Hepatic stellate cell (primary cell): Measurements from ENCODE around the gene GUK1.
A peak's percentile ranks its signal among the peaks of the same experiment; 100 is the strongest.
"Not testable (repeated sequence)": the region's sequence is repeated elsewhere in the genome, so short reads cannot be mapped to it uniquely, and the experiment has no call there.

ENCODE experiments used
- DNase-seq: peaks from one replicate; pipeline ENCODE4 v3.0.0; 2011; ENCODE audit warnings: low spot score

GUK1 gene

DNA sequence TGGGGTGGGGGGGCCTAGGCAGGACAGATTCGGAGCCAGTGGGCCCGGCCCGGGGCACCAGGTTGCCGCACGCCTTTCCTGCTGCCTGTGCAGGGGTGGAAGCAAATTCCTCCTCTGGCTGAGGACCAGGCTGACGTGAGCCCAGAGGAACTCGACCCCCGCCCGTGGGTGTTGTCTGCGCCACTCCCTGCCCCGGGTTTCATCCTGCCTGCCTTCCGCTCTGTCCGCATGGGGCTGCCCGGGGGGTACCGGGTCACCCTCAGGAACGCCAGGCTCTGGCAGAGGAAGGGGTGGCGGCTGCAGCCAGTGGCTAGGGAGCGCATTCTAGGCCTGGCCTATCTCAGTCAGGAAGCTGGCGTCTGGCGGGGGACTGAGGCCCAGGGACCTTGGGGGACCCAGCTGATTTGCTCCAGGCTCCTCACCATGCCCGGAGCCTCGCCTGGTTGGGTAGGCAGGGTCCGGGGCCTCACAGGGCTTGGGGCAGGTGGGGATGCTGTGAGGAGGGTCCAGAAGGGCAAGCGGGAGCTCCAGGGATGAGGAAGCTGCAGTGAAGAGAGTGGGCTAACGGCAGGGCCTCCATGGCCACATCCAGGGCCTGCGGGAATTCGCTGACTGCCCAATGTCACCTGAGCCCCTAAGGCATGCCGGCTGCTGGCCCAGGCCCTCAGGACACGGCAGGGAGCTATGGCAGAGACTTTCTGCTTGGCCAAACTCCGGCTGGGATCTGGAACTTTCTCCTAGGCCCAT, 23.1 kb downstream of the GUK1 start:
- DNase-seq: peak; percentile 63

DNA sequence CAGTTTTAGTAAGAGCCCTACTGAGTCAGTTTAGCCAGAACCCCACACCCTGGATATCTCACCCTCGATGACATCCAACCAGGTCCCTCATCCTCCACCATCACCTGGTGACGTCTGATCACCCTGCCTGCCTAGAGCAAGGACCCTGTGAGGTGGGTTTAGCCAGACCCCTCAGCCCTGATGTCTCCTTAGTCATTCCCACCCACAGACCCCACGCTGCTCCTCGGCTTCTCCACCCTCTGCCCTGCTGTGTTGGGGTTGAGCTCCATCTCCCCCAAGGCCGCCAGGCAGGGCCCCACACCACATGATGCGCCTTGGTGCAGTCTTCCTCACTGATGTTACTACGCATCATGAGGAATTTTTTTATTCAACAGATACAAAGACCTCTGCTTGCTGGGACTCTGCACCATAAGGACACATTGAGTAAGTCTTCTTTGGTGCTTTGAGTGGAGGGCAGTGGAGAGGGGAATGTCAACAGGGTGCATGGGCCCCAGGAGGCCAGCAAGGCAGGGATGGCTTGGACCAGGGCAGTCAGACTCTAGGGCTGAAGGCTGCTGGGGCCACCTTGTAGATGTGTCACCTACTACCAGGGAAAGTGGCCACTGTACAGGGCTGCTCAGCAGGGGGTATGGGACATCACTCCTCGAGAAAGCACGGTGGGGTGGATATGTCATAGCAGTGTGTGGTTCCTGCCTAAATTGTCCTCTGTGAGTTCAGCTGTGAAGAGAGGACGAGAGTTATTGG, 23.9 kb downstream of the GUK1 start:
- no peak for DNase-seq

DNA sequence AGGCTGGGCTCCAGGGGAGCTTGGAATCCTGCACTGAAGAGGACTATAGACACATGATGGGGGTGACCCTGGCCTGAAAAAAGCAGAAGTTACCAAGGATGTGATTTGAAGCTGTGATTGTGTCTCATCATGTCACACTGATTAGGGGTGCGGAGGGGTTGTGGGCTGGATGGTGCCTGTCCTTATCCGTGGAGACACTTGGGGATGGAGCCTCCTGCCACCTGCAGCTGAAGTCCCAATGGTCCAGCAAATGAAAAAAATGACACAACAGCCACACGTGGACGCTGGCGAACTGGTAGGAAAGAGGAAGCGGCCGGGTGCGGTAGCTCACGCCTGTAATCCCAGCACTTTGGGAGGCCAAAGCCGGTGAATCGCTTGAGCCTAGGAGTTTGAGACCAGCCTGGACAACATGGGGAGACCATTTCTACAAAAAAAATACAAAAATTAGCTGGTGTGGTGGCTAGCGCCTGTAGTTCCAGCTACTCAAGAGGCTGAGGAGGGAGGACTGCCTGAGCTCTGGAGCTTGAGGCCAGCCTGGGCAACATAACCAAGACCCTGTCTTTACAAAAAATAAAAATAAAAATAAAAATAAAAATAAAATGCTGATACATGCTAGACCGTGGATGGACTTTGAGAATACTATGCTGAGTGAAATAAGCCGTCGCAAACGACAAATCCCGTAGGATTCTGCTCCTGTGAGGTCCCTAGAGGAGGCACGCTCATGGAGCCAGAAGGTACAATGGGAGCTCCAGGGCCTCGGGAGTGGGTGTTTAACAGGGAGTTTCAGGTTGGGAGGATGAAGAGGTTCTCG, 24.7 kb downstream of the GUK1 start:
- DNase-seq: no peak

DNA sequence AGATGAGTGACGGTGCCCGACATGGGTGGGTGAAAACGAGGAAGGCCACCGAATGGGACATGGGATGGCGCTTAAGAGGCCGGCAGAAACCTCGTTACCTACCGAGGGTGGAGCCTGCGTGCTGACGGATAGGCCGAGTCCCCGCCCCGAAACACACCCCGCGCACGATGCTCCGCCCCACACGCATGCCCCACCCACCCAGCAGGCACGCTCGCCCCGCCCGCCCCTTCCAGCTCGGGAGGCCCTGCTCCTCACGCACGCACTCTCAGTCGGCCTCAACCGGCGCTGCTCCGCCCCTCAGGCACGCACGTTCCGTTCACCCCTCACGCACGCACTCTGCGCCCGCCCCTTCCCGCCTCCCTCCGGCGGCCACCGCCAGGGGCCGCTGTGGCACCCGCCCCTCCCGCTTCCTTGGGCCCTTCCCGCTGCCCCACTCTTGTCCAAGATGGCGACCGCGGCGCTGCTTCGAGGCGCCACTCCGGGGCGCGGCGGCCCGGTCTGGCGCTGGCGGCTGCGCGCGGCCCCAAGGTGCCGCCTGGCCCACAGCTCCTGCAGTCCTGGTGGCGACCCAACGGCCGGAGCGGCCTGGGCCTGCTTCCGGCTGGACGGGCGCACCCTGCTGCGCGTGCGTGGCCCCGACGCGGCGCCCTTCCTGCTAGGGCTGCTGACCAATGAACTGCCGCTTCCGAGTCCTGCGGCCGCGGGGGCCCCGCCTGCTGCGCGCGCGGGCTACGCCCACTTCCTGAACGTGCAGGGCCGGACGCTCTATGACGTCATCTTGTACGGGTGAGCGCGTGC, 25.5 kb downstream of the GUK1 start, which contains the start of gene IBA57:
Gene IBA57, plus strand, starts transcription at position 433 of the 798 bp plus-strand sequence. Its CDS starts 13 bp downstream, at position 446.
- DNase-seq: peak; percentile 99

DNA sequence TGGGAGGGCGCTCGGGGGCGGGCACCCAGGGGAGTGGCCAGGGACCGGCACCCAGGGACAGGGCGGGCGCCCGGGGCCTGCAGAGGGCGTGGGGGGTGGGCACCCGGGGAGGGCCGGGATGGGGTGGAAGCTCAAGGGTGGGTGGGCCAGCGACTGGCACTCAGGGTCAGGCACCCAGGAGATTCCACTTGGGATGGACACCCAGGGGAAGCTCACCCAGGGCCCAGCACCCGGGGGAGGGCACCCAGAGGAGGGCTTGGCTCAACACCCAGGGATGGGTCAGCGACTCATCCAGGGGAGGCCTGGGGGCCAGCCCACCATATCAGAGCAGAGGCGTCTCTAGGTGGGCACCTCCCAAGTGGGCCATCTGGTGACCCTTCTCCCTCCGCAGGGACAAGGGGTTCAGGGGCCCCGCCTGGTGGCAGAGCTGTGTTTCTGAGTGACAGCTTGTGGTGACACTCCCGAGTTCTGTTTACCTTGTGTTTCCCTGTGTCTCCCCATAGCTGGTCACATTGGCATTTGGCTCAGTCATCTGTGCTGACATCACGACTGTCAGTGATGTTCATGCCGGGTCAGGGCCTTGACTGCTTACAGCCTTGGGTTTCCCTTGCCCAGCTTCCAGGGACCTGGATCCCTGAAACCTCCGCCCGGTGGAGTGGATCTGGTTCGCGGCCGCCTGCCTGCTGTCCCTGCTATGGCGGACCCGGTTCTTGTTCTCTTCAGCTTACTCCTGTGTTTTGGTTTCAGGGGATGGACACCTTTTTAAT, 26.3 kb downstream of the GUK1 start:
- DNase-seq: peak; percentile 99

DNA sequence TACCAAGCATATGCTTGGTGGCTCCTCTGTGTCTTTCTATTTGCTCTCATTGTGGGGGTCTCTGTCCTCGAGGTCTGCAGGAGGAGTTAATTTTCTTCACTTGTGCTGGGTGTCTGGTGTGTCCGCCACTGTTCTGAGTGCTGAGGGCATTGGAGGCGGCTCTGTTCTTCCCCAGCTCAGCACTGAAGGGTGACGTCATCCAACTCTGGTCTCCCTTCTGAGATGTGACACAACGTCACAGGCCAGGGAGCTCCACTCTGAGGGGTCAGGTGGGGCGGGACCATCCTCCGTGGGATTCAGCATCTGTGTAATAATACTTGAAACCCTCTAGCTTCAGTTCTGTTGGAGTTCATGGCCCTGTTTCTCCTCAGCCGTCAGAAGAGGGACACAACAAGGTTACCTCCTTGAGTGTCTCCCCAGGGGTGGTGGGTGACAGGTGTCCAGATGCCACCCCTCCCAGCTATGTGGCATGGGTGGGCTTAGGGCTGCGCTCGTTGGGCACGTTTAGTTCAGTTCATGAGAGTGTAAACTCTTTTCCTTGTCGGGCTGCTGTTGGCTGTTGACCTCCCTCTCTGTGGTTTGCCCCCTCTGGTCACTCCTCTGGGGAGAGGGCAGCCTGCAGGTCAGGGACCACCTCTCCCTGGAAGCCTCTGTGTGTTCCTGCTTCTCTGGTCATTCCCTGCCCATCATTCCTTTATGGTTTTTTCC, 28.6 kb downstream of the GUK1 start:
- no peak for DNase-seq

DNA sequence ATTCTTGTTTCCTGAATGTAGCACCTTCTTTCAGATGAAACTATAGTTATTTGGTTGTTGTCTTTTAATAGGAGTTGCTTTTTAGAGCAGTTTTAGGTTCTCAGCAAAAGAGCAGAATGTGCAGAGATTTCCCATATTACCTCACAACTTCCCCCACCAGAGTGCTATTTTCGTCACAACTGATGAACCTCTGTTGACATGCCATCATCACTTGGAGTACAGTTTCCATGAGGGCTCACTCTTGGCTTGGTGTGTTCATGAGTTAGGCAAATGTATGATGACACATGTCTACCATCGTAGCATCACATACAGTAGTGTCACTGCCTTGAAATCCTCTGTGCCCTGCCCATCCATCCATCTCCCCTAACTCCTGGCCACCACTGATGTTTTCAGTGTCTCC, 29.3 kb downstream of the GUK1 start:
- no peak for DNase-seq

DNA sequence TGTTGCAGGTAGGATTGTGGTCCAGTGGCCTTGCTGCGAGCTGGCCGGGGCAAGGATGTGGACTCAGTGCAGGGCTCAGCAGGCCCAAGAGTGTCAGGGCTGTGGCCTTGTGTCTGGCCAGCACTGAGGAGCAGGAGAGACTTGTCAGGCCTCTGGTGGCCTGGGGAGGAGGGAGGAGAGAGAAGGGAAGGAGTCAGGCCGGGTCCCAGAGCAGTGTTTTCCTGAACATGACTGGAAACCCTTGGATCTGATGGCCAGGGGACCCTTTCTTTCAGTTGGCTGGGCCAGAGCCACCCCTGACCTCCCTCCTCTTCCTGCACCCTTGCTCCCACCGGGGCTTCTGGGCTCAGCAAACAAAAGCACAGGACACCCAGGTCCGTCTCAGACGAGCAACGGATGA, 30.6 kb downstream of the GUK1 start:
- no peak for DNase-seq

DNA sequence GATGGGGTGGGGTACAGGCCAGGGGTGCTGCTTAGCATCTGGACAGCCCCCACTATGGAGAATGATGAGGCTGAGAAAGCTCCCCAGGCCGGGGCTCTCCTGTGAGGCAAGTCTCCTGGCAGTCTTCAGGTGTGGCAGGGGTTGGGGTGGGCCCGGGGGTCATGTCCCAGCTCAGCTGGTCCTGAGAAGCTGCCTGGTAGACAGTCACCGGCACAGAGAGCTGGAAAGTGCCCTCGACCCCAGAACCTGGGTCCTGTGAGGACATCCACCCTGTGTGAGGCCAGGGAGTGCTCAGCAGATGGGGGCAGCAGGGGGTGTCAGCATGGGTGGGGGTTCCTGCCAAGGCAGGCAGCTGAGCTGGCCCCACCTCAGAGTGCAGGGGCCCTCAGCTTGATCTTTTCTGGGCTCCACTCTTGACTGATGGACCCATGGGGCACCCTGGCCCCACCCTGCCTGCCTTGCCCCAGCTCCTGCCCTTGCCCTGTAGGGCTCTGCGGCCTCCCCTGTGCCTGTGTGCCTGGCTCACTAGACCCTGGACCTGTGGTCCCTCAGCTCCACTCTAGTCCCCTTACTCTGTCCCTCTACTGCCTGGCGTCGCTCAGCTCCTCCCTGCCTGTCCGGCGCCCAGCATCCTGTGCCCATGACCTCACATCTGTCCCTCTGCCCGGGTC, 31.3 kb downstream of the GUK1 start:
- no peak for DNase-seq

DNA sequence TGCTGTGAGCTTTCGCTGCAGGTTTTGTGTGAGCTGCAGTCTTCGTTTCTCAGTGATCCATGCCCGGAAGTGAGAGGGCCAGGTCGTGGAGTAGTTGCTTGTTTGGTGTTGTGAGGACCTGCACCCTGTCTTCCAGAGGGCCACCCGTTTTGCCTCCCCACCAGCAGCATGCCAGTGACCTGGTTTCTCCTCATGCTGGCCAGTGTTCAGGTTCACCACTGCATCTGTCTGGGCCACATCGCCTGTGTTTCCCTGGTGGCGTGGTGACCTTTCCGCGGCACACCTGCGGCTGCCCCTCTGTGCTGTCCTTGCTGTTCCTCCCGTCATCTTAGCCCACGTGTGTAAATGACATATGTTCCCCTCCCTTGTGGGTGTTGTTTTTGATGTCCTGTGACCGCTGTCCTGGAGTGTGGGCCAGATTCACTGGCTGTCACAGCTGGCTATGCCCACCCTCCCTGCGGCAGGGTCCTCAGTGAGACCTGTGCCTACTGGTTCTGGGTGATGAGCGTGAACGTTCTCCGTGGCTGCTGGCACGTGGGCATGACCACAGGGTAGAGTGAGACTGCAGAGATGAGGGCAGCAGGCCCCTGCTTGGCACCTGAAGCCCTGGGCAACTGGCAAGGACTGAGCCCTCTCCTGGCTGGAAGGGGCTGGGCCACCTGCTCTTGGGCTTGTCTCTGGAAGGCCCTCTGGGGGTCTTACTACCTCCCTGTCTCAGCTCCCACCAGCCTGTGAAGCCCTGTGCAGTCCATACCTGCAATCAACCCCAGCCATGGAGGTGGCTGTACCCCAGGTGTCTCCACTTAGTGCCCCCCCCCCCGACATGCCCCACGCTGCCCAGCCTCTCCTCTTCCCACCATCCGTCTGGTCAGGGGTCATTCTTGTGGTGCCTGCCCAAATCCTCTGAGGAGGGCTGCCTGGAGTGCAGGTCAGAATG, 32.8 kb downstream of the GUK1 start:
- DNase-seq: no peak

DNA sequence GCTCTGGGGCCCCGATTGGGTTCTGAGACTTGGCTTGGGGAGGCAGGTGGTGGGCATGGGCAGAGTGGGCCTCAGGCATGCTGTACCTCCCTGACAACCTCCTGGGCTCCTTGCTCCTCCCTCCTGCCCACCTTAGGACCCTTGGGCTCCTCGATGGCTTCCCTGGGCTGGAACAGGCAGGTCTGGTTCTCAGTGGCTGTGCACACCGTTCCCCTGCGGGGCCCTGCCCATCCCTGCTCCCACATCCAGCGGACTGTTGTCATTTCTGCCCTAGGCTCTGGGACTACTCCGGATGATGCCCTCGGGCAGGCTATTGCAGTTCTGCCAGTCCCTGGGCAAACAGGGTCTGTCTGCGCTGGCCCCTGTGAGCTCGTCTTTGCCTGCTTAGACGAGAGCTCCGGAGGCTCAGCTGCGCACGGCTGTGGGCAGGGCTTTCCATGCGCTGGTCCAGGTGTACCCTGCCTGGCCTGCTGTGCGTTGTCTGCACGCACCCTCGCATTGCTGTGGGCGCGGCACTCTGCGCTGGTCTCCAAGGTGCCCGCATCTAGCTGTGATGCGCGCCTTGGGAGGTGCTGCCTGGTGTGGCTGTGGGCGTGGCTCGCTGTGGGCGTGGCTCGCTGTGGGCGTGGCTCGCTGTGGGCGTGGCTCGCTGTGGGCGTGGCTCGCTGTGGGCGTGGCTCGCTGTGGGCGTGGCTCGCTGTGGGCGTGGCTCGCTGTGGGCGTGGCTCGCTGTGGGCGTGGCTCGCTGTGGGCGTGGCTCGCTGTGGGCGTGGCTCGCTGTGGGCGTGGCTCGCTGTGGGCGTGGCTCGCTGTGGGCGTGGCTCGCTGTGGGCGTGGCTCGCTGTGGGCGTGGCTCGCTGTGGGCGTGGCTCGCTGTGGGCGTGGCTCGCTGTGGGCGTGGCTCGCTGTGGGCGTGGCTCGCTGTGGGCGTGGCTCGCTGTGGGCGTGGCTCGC, 33.7 kb downstream of the GUK1 start:
- DNase-seq: not testable (repeated sequence)

DNA sequence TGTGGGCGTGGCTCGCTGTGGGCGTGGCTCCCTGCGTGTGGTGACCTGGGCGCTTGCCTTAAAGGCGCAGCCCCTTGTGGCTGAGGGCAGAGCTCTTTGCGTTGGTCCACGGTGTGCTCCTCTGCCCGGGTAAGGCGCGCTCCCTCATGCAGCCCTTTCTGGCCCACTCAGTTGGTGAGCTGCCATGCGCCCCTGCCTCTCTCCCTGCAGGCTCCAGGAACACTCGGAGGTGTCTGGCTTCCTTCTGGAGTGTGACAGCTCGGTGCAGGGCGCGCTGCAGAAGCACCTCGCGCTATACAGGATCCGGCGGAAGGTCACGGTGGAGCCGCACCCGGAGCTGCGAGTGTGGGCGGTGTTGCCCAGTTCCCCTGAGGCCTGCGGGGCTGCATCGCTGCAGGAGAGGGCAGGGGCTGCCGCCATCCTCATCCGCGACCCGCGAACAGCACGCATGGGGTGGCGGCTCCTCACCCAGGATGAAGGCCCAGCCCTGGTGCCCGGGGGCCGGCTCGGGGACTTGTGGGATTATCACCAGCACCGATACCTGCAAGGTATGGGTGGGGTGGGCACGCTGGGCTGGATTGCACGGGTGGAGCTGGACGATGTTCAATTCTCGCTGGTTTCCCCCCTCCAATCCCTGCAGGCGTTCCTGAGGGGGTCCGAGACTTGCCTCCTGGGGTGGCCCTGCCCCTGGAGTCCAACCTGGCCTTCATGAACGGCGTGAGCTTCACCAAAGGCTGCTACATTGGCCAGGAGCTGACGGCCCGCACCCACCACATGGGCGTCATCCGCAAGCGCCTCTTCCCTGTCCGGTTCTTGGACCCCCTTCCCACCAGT, 34.6 kb downstream of the GUK1 start:
- DNase-seq: no peak

DNA sequence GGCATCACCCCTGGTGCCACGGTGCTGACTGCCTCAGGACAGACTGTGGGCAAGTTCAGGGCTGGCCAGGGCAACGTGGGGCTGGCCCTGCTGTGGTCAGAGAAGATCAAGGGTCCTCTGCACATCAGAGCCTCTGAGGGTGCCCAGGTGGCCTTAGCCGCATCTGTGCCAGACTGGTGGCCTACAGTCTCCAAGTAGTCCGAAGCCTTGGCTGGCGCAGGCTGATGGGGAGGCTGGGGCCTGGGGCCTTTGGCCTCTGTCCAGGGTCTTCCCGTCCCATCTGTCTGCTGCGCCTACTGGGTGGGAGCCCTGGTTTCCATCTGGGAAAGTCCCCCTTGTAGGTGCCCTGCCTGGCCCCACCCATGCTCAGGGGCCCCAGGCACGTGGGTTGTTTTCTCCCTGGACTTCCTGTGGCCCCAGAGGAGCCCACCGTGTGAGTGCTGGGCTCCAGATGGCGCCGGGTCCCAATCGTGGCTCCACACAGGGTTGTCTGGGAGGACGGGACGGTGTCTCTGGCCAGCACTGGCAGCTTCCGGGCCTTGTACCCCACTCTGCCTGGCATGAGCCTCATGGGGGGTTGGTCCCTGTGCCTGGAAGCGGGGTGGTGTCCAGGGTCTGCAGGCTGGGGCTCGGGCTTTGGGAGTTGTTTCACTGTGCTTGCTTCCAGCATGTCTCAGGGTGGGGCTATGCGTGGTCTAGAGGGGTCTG, 35.4 kb downstream of the GUK1 start:
- no peak for DNase-seq

DNA sequence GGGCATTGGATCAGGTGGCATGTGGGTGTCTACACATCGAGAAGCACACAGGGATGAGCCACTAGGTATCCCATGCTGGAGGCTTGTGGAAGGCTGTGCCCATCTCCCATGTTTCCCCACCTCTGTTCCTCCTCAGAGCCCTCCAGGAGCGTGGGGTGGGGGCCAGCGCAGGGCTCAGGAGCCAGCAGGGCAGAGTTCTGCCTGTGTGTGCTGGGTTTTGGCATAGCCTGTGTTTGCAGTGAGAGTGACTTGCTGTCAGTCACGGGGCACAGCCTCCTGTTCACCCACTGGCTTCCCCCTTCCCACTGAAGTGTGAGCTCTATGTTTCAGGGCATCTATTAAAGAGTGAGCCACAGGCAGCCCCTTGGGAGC, 35.9 kb downstream of the GUK1 start:
- DNase-seq: no peak

DNA sequence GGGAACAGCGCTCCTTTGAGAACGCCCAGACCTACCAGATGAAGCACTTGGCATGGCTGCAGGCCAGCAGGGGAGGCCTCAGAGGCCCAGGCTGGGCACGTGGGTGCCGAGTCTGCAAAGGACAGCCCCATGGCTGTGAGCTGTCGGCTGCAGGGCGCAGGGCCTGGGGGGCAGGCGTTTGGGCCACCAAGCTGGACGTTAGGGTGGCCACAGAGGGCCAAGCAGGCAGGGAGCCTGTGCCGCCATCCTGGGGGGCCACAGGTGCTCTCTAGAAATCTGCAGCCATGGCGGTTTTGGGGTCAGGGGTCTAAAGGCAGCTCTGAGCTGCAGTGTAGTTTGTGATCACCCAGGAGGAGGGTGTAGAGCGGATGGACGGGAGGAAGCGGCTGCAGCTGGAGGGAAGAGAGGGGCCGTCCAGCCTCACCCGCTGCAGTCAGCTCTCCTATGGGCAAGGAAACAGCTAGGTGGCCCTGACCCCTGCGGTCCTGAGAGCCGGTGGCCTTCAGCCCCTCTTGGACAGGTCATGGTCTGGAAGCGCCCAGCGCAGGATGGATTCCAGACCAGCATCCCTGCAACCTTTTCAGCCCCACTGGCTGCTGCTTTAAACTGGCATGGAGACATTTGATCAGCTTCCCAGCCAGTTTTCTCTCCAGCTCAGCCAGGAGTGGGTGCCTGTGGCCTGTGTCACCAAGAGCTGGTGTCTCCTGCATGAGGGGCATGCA, 36.5 kb downstream of the GUK1 start:
- no peak for DNase-seq

DNA sequence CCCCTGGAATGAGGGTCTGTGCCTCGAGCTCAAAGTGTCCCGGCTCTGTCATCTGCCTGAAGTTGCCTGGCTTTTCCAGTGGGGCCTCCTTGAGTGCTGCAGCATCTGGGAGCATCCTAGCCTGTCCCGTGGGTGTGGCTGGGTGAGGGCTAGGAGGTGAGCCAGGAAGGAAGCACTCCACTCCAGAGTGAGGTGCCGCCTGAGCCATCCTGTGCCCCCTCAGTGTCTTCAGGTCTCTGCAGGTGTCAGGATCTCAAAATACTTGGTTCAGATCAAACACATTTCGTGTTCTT, 37.0 kb downstream of the GUK1 start:
- DNase-seq: no peak
